CD4-positive, alpha-beta T cell (primary cell): Measurements from ENCODE around the gene SIRT5. TPM values are rescaled to one million over a fixed set of nuclear protein-coding genes. Genes with fewer than 3 reads are reported as not detected.
A peak's percentile ranks its signal among the peaks of the same experiment; 100 is the strongest.

ENCODE experiments used
- ATAC-seq: fragments of 200-7000 bp; cut with Tn5 transposase; one replicate; pipeline ENCODE4 v1.10.0; 2022; ENCODE audit warnings: mild to moderate bottlenecking; ENCODE audit not compliant: poor library complexity
- CTCF ChIA-PET: fragments of 350-600 bp; sonication (Branson Sonifier 250); formaldehyde crosslinking; loops from one replicate; lab custom pipeline; 2021; ENCODE audit warnings: antibody characterized with exemption, inconsistent platforms; lab: Charles Lee
- POLR2A ChIA-PET: fragments of 350-600 bp; sonication (Branson Sonifier 250); formaldehyde crosslinking; loops from one replicate; lab custom pipeline; 2021; ENCODE audit warnings: antibody characterized with exemption, inconsistent platforms; lab: Charles Lee
- DNase-seq, 14 experiments: peaks; one replicate each; pipeline ENCODE4 v3.0.0-alpha.2; 2013 to 2020; ENCODE audit warnings: mixed read lengths in 2 of 14
- H3K27ac ChIP-seq, 2 donors: one replicate each; pipeline versions ENCODE4 v1.5.1 to v1.7.0; 2013; ENCODE audit warnings: low read length in 2 of 2, low read depth in 1 of 2, mild to moderate bottlenecking in 1 of 2
- H3K27me3 ChIP-seq, 2 experiments: 1 replicate in 1 of 2; 2 replicates in 1 of 2; pipeline versions ENCODE4 v1.6.1 to v1.7.0; 2013; ENCODE audit warnings: low read length in 2 of 2, control low read depth in 1 of 2, mild to moderate bottlenecking in 1 of 2, moderate library complexity in 1 of 2; ENCODE audit not compliant: insufficient read depth in 2 of 2, control insufficient read depth in 1 of 2
- H3K36me3 ChIP-seq: one replicate; pipeline ENCODE4 v1.6.1; 2013; ENCODE audit warnings: low read length, control low read depth; ENCODE audit not compliant: insufficient read depth
- H3K4me1 ChIP-seq: one replicate; pipeline ENCODE4 v1.6.1; 2013; ENCODE audit warnings: low read length, control low read depth; ENCODE audit not compliant: insufficient read depth
- H3K4me3 ChIP-seq: one replicate; pipeline ENCODE4 v1.5.1; 2013; ENCODE audit warnings: mild to moderate bottlenecking, low read length, moderate library complexity
- H3K9me3 ChIP-seq, 2 experiments: 1 replicate in 1 of 2; 2 replicates in 1 of 2; pipeline versions ENCODE4 v1.6.1 to v1.7.0; 2013; ENCODE audit warnings: low read length in 2 of 2, mild to moderate bottlenecking in 2 of 2, control low read depth in 1 of 2, moderate library complexity in 1 of 2; ENCODE audit not compliant: control insufficient read depth in 1 of 2, insufficient read depth in 1 of 2
- H3K27ac Mint-ChIP-seq: one replicate; pipeline ENCODE4 v1.8.0; 2020; ENCODE audit warnings: mixed read lengths
- H3K27me3 Mint-ChIP-seq: one replicate; pipeline ENCODE4 v1.8.0; 2021; ENCODE audit warnings: mixed read lengths
- H3K36me3 Mint-ChIP-seq: one replicate; pipeline ENCODE4 v1.8.0; 2021; ENCODE audit warnings: low read depth, mixed read lengths
- H3K4me1 Mint-ChIP-seq: one replicate; pipeline ENCODE4 v1.8.0; 2021; ENCODE audit warnings: low read depth, mixed read lengths
- H3K4me3 Mint-ChIP-seq: one replicate; pipeline ENCODE4 v1.8.0; 2020; ENCODE audit warnings: mild to moderate bottlenecking, mixed read lengths
- H3K9me3 Mint-ChIP-seq: one replicate; pipeline ENCODE4 v1.8.0; 2020; ENCODE audit warnings: mixed read lengths
- intact Hi-C, 2 experiments: fragments of 100-400 bp; cut with DNase I in 1 of 2; cut with micrococcal nuclease in 1 of 2; formaldehyde crosslinking; loops; one replicate each; pipeline versions ENCODE4 v1.15.1 to v1.9.0; 2023 to 2025; cut with DNase I, micrococcal nuclease
- total RNA-seq, 174 experiments: library from RNA in 2 of 174; stranded (reverse) in 2 of 174; gene quantifications; one replicate each; pipeline ENCODE4 v1.2.3 and lab custom pipeline; 2021 to 2026
- TF ChIP-seq, protein P1 (sequence below): fragments of 200-600 bp; IDR thresholded peaks from one replicate; pipeline ENCODE4 v1.8.0; 2022; ENCODE audit warnings: antibody characterized with exemption, mild to moderate bottlenecking

The SIRT5 gene
- total RNA-seq, 2 experiments from 2014 or later = 14.3 to 16.3 TPM

DNA sequence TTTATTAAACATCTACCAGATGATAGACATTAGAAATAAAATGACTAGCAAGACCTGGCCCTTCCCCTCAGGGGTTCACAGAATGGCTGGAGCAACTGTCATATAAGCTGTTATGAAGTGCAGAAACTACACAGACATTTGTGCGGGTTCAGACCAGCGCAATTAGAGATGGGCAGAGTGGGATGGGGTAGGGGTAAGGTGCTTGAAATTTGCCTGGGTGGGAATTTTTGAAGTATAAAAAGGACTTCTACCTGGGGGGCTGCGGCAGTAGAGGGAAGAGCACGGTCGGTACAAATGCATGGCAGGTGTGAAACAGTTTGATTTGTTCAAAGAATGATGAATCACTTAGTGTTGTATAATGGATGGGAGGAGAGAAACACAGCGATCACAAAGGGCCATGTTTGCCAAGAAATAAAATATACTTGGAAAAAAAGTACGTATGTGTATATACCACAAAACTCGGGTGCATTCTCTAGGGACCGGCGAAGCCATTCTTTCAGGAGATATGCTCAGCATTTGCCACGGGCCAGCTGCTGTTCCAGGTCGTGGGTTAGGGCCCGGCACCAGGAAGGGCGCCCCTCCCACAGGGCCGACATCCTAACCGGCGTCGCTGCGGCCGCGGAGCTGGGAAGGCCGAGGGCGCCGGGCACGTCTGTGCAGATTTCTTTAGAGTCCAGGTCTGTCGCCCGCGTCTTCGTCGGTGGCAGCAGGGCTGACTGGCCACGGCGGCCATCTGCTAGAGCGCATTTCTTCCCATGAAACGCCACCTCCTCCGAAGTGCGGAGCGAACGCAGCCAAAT, 39.9 kb downstream of the SIRT5 start:
- H3K9me3 Mint-ChIP-seq = no peaks in the 10 kb centered on the region
- Histone ChIP-seq H3K36me3 (peaks cover 24% of the 10 kb centered on the region), H3K4me1 (peaks cover 26% of the 10 kb centered on the region), H3K9me3 (no peaks in the 10 kb centered on the region), H3K27ac (peak overlapping the region; percentile 75 to 81), H3K27me3 (no peaks in the 10 kb centered on the region), H3K4me3 (peak overlapping the region; percentile 80)
- no peaks in the 10 kb centered on the region for H3K27me3 Mint-ChIP-seq
- intact Hi-C loops = loop anchor here (1.0 to 10.0 kb wide), 6 partner anchors 39 to 500 kb away; partner anchors contain the start of genes CD83 (in 1 of the 2), MCUR1 (in 1 of the 2), SIRT5 (in 1 of the 2) and TBC1D7 (in 1 of the 2)
- H3K36me3 Mint-ChIP-seq = peaks cover 43% of the 10 kb centered on the region
- DNase-seq = peak in 2 of 14 experiments; percentile 9 to 29
- CTCF ChIA-PET = interaction anchor here (0.9 to 5.1 kb wide), 14 partner anchors 9 to 286 kb away, joined by 3 to 59 read pairs (median 8); partner anchors contain the start of genes MCUR1, RANBP9, SIRT5 and TBC1D7
- H3K27ac Mint-ChIP-seq = peak overlapping the region; percentile 93
- H3K4me3 Mint-ChIP-seq = peak overlapping the region; percentile 94
- peaks cover 50% of the 10 kb centered on the region for H3K4me1 Mint-ChIP-seq
- TF ChIP-seq, protein P1, sequence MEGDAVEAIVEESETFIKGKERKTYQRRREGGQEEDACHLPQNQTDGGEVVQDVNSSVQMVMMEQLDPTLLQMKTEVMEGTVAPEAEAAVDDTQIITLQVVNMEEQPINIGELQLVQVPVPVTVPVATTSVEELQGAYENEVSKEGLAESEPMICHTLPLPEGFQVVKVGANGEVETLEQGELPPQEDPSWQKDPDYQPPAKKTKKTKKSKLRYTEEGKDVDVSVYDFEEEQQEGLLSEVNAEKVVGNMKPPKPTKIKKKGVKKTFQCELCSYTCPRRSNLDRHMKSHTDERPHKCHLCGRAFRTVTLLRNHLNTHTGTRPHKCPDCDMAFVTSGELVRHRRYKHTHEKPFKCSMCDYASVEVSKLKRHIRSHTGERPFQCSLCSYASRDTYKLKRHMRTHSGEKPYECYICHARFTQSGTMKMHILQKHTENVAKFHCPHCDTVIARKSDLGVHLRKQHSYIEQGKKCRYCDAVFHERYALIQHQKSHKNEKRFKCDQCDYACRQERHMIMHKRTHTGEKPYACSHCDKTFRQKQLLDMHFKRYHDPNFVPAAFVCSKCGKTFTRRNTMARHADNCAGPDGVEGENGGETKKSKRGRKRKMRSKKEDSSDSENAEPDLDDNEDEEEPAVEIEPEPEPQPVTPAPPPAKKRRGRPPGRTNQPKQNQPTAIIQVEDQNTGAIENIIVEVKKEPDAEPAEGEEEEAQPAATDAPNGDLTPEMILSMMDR = no peak
- peak; percentile 6 for ATAC-seq
- POLR2A ChIA-PET = interaction anchor here (0.7 to 4.6 kb wide), 24 partner anchors 9 to 1603 kb away, joined by 3 to 129 read pairs (median 4); partner anchors contain the start of genes MCUR1, RANBP9, SIRT5 and TBC1D7

DNA sequence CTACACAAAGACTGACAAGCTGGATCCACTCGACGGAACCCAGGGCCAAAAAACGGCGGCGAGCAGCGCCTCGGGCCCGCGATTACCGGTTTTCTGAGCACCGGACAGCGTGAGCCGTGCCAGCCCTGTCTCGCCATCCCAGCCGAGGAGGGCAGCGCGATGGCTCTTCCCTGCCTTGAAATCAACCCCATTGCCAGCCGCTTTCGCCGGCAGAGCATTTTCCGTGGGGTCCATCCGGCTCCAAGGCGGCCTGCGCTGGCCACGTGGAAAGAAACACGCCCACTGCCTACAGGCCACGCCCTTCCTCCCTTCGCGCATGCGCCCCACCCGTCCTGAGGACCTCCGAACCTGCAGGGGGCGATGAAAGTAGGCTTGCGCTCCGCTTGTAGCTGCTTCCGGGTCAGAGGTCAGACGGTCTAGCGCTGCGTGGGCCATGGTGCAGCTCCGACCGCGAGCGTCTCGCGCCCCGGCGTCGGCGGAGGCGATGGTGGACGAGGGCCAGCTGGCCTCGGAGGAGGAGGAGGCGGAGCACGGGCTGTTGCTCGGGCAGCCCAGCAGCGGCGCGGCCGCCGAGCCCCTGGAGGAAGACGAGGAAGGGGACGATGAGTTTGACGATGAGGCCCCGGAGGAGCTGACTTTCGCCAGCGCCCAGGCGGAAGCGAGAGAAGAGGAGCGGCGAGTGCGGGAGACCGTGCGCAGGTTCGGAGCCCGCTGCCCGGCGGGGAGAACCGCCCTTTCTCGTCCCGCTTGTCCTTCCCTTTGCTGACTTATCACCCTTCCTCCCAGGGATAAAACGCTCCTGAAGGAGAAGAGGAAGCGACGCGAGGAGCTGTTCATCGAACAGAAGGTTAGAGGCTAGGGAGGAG, 40.8 kb downstream of the SIRT5 start, which contains the start of gene NOL7:
TSS of gene NOL7 (plus strand) at position 410 of the 866 bp plus-strand sequence. CDS start at position 434, 24 bp downstream.
- Histone ChIP-seq H3K4me1 (peaks cover 26% of the 10 kb centered on the region), H3K27me3 (no peaks in the 10 kb centered on the region), H3K36me3 (peaks cover 33% of the 10 kb centered on the region), H3K9me3 (no peaks in the 10 kb centered on the region), H3K27ac (peak within 1 kb of the TSS; percentile 75 to 85), H3K4me3 (peak within 1 kb of the TSS; percentile 80)
- intact Hi-C loops = loop anchor here (1.0 to 10.0 kb wide), 8 partner anchors 40 to 500 kb away; partner anchors contain the start of genes TBC1D7 (in 2 of the 2), CD83 (in 1 of the 2), MCUR1 (in 1 of the 2) and SIRT5 (in 1 of the 2)
- peaks cover 51% of the 10 kb centered on the region for H3K36me3 Mint-ChIP-seq
- TF ChIP-seq, protein P1 = peak; percentile 85
- ATAC-seq (peak; percentile 91), DNase-seq (peak; percentile 97 to 99 (median 98))
- ChIA-PET CTCF (interaction anchor here (0.6 to 5.1 kb wide), 31 partner anchors 9 to 287 kb away, joined by 3 to 59 read pairs (median 5); partner anchors contain the start of genes MCUR1, RANBP9, SIRT5 and TBC1D7), POLR2A (interaction anchor here (0.7 to 4.6 kb wide), 36 partner anchors 9 to 1604 kb away, joined by 3 to 129 read pairs (median 4); partner anchors contain the start of genes MCUR1, RANBP9, SIRT5 and TBC1D7)
- peak within 1 kb of the TSS; percentile 94 for H3K4me3 Mint-ChIP-seq
- no peaks in the 10 kb centered on the region for H3K9me3 Mint-ChIP-seq
- no peaks in the 10 kb centered on the region for H3K27me3 Mint-ChIP-seq
- peaks cover 50% of the 10 kb centered on the region for H3K4me1 Mint-ChIP-seq
- peak within 1 kb of the TSS; percentile 93 for H3K27ac Mint-ChIP-seq
